HCT116 (cell line): Measurements from ENCODE around the gene RNF32. TPM values are rescaled to one million over a fixed set of nuclear protein-coding genes. Genes with fewer than 3 reads are reported as not detected.

ENCODE experiments used
- ATAC-seq: fragments of 200-7000 bp; cut with Tn5 transposase; 2 replicates; pipeline ENCODE4 v1.9.1; 2020; ENCODE audit warnings: mild to moderate bottlenecking, moderate library complexity
- BruUV-seq: library from RNA; stranded (reverse); fragments of 400-500 nt; replicated peaks from 2 replicates; lab custom pipeline; 2021; lab: Mats Ljungman, UMichigan
- CTCF ChIA-PET: fragments of 300-600 bp; sonication (Branson Sonifier 250); formaldehyde crosslinking; loops from one replicate; lab custom pipeline; 2021; ENCODE audit warnings: antibody characterized with exemption; lab: Charles Lee
- POLR2A ChIA-PET: fragments of 300-600, 350-600 bp; sonication (Branson Sonifier 250); formaldehyde crosslinking; loops from one replicate; lab custom pipeline; 2021; ENCODE audit warnings: antibody characterized with exemption; lab: Charles Lee
- RAD21 ChIA-PET, 2 experiments: fragments of 300-600 bp; sonication (Branson Sonifier 250); formaldehyde crosslinking; loops; one replicate each; lab custom pipeline; 2023; ENCODE audit warnings: low total read pairs in 2 of 2; ENCODE audit not compliant: uncharacterized antibody in 2 of 2, unreplicated experiment in 2 of 2, low non-redundant PET in 1 of 2; lab: Charles Lee
- DNase-seq: peaks from one replicate; pipeline ENCODE4 v3.0.0-alpha.2; 2010; ENCODE audit warnings: low read depth, low spot score
- H2AFZ ChIP-seq: fragments of 200-600 bp; shearing (Covaris generic), sonication (generic); 2 replicates; pipeline ENCODE4 v1.6.1; 2017; ENCODE audit warnings: low read depth, mixed run types, mixed read lengths, antibody characterized with exemption, low read length; ENCODE audit not compliant: poor library complexity, severe bottlenecking
- H3K27ac ChIP-seq: 2 replicates; pipeline ENCODE4 v1.5.1; 2012; ENCODE audit warnings: low read depth, low read length
- H3K27me3 ChIP-seq: fragments of 200-600 bp; sonication (generic); 2 replicates; pipeline ENCODE4 v1.6.1; 2016; ENCODE audit warnings: mixed run types, low read length, mixed read lengths; ENCODE audit not compliant: insufficient read depth
- H3K36me3 ChIP-seq, 2 experiments: fragments of 200-500 bp in 1 of 2; fragments of 200-600 bp in 1 of 2; sonication (Bioruptor generic) in 1 of 2; sonication (generic) in 1 of 2; 2 replicates each; pipeline versions ENCODE4 v1.5.1 to v1.6.1; 2014 to 2016; ENCODE audit warnings: low read length in 2 of 2, inconsistent platforms in 1 of 2, mixed read lengths in 1 of 2, mixed run types in 1 of 2; ENCODE audit not compliant: insufficient read depth in 2 of 2, control insufficient read depth in 1 of 2
- H3K4me1 ChIP-seq, 2 experiments: fragments of 200-600 bp in 1 of 2; sonication (generic) in 1 of 2; 2 replicates each; pipeline versions ENCODE4 v1.5.1 to v1.6.1; 2012 to 2017; ENCODE audit warnings: low read length in 2 of 2, inconsistent platforms in 1 of 2, mild to moderate bottlenecking in 1 of 2, mixed read lengths in 1 of 2, mixed run types in 1 of 2, moderate library complexity in 1 of 2; ENCODE audit not compliant: insufficient read depth in 2 of 2, control insufficient read depth in 1 of 2
- H3K4me2 ChIP-seq: fragments of 200-600 bp; sonication (generic); 2 replicates; pipeline ENCODE4 v1.6.1; 2017; ENCODE audit warnings: mixed run types, low read length, mixed read lengths
- H3K4me3 ChIP-seq, 2 experiments: fragments of 200-600 bp in 1 of 2; sonication (generic) in 1 of 2; replicated peaks in 1 of 2; 2 replicates each; pipeline ENCODE4 v1.5.1; 2011 to 2016; ENCODE audit warnings: low read length in 2 of 2, control low read depth in 1 of 2, low read depth in 1 of 2, mild to moderate bottlenecking in 1 of 2, mixed read lengths in 1 of 2, mixed run types in 1 of 2
- H3K79me2 ChIP-seq: fragments of 200-600 bp; sonication (generic); 2 replicates; pipeline ENCODE4 v1.6.1; 2017; ENCODE audit warnings: mild to moderate bottlenecking, mixed run types, low read length, moderate library complexity, mixed read lengths; ENCODE audit not compliant: insufficient read depth
- H3K9ac ChIP-seq: fragments of 200-600 bp; sonication (generic); 2 replicates; pipeline ENCODE4 v1.6.1; 2016; ENCODE audit warnings: low read length, mixed read lengths
- H3K9me2 ChIP-seq: fragments of 200-600 bp; sonication (generic), shearing (Covaris generic); 2 replicates; pipeline ENCODE4 v1.6.1; 2017; ENCODE audit warnings: mixed run types, mild to moderate bottlenecking, moderate library complexity; ENCODE audit not compliant: insufficient read depth
- H3K9me3 ChIP-seq, 2 experiments: fragments of 200-500 bp in 1 of 2; fragments of 200-600 bp in 1 of 2; sonication (Bioruptor generic) in 1 of 2; sonication (generic) in 1 of 2; 2 replicates each; pipeline ENCODE4 v1.6.1; 2014 to 2017; ENCODE audit warnings: low read length in 2 of 2, mixed read lengths in 2 of 2, inconsistent platforms in 1 of 2, low read depth in 1 of 2, mild to moderate bottlenecking in 1 of 2, mixed run types in 1 of 2, moderate library complexity in 1 of 2; ENCODE audit not compliant: control insufficient read depth in 1 of 2, insufficient read depth in 1 of 2
- H4K20me1 ChIP-seq: fragments of 200-600 bp; sonication (generic), shearing (Covaris generic); 2 replicates; pipeline ENCODE4 v1.6.1; 2017; ENCODE audit warnings: mixed run types, mild to moderate bottlenecking, moderate library complexity; ENCODE audit not compliant: insufficient read depth
- CBX3 ChIP-seq: IDR thresholded peaks from 2 replicates; pipeline ENCODE4 v1.6.1; 2012; ENCODE audit warnings: low read depth
- EGR1 ChIP-seq: IDR thresholded peaks from 2 replicates; pipeline ENCODE4 v1.6.1; 2012; ENCODE audit warnings: low read depth
- ELF1 ChIP-seq: IDR thresholded peaks from 2 replicates; pipeline ENCODE4 v1.6.1; 2012; ENCODE audit warnings: low read depth, borderline replicate concordance
- EZH2 ChIP-seq: fragments of 200-600 bp; sonication (generic); IDR thresholded peaks from 2 replicates; pipeline ENCODE4 v1.6.1; 2017; ENCODE audit warnings: antibody characterized with exemption, mixed run types
- FOSL1 ChIP-seq: IDR thresholded peaks from 2 replicates; pipeline ENCODE4 v1.6.1; 2012; ENCODE audit warnings: low read depth
- JUND ChIP-seq: IDR thresholded peaks from 2 replicates; pipeline ENCODE4 v1.6.1; 2012
- POLR2A ChIP-seq: IDR thresholded peaks from 2 replicates; pipeline ENCODE4 v1.7.0; 2011; ENCODE audit warnings: borderline replicate concordance; ENCODE audit not compliant: insufficient read depth, insufficient read length; ENCODE audit errors: extremely low read depth
- POLR2AphosphoS5 ChIP-seq: IDR thresholded peaks from 2 replicates; pipeline ENCODE4 v1.6.1; 2011; ENCODE audit warnings: mild to moderate bottlenecking, low read depth, low read length, moderate library complexity
- RAD21 ChIP-seq: IDR thresholded peaks from 2 replicates; pipeline ENCODE4 v1.6.1; 2012; ENCODE audit warnings: low read depth, mild to moderate bottlenecking
- SIN3A ChIP-seq: IDR thresholded peaks from 2 replicates; pipeline ENCODE4 v1.6.1; 2012; ENCODE audit warnings: low read depth
- SP1 ChIP-seq: IDR thresholded peaks from 2 replicates; pipeline ENCODE4 v1.6.1; 2012; ENCODE audit warnings: low read depth
- SRF ChIP-seq: IDR thresholded peaks from 2 replicates; pipeline ENCODE4 v1.6.1; 2012; ENCODE audit warnings: low read depth
- YY1 ChIP-seq: IDR thresholded peaks from 2 replicates; pipeline ENCODE4 v1.6.1; 2011; ENCODE audit warnings: low read length, low read depth, moderate library complexity, mild to moderate bottlenecking; ENCODE audit not compliant: insufficient replicate concordance; ENCODE audit errors: extremely low read depth
- ZFX ChIP-seq: fragments of 450-650 bp; IDR thresholded peaks from 2 replicates; pipeline ENCODE4 v1.6.1; 2017
- intact Hi-C: fragments of 100-400 bp; cut with micrococcal nuclease; formaldehyde crosslinking; loops from 2 replicates; pipeline ENCODE4 v1.10.0; 2022
- total RNA-seq: library from RNA; stranded (reverse); gene quantifications from one replicate; pipeline ENCODE4 v1.2.1, GENCODE V29; 2021; ENCODE audit not compliant: unreplicated experiment
- TF ChIP-seq, protein P1 (sequence below), 3 experiments: fragments of 200-600 bp in 1 of 3; sonication (generic) in 1 of 3; IDR thresholded peaks in 2 of 3; conservative IDR thresholded peaks in 1 of 3; 2 replicates each; pipeline ENCODE4 v1.5.1; 2012 to 2017; ENCODE audit warnings: low read depth in 2 of 3, low read length in 2 of 3, antibody characterized with exemption in 1 of 3, borderline replicate concordance in 1 of 3, control low read depth in 1 of 3, mild to moderate bottlenecking in 1 of 3, mixed read lengths in 1 of 3, mixed run types in 1 of 3, moderate library complexity in 1 of 3; ENCODE audit not compliant: insufficient read depth in 1 of 3
- TF ChIP-seq, protein P2 (sequence below): IDR thresholded peaks from 2 replicates; pipeline ENCODE4 v1.6.1; 2012; ENCODE audit warnings: low read depth
- TF ChIP-seq, protein P3 (sequence below): IDR thresholded peaks from 2 replicates; pipeline ENCODE4 v1.6.1; 2012
- TF ChIP-seq, protein P4 (sequence below): IDR thresholded peaks from 2 replicates; pipeline ENCODE4 v1.6.1; 2012

The RNF32 gene
- total RNA-seq, 1 experiment from 2014 or later: 3.4 TPM

DNA sequence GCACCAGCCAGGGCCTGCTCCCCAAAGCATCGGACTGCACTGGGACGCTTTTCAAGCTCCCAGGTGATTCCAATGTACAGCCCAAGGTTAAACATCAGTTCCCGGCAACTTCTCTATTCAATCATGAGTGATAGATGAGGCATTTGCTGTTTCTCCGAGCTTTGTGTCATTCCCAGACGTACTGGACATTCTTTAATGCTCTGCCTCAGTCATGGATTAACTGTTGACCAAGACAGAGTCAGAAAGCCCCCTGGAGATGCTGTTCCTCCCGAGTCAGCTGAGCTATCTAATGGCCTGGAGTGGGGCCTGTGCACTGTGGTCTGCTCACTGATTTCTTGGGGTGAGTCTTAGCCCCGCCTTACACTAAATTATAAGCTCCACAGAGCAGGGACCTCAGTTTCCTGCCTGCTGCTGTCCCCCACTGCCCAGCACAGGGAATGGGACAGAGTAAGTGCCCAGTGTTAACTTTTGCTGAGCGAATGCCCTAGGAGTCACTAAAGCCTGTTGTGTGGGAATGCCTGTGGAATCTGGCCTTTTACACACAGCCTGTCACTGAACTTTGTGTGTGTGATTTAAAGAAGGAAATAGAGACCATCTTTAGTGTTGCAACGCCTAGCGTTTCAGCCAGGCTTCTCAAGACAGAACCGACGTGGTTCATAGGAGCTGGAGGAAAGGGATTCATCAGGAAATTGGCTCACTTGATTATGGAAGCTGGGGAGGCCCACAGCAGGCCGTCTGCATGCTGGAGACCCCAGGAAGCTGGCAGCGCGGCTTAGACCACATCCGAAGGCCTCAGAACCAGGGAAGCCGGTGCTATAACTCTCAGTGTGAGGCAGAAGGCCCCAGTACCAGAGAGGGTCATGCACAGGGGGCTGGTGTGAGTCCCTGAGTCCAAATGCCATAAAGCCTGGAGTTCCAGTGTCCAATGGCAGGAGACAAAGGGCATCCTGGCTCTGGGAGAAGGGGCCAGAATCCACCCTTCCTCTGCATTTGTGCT is 29.3 kb upstream of the RNF32 start:
- no peak overlapping the region for H3K27ac ChIP-seq
- intact Hi-C loops: no loop called here
- ATAC-seq (no peak), DNase-seq (no peak)
- no peaks in the 10 kb centered on the region for H3K27me3 ChIP-seq
- H3K4me3 ChIP-seq: no peak overlapping the region
- no peaks in the 10 kb centered on the region for H3K9me2 ChIP-seq
- ChIA-PET CTCF (no interaction called here), POLR2A (no interaction called here), RAD21 (no interaction called here)
- no peak overlapping the region for H3K4me2 ChIP-seq
- H2AFZ ChIP-seq: no peak overlapping the region
- no peaks in the 10 kb centered on the region for H4K20me1 ChIP-seq
- H3K79me2 ChIP-seq: no peaks in the 10 kb centered on the region
- no peaks in the 10 kb centered on the region for H3K36me3 ChIP-seq
- H3K9me3 ChIP-seq: no peaks in the 10 kb centered on the region
- H3K9ac ChIP-seq: no peak overlapping the region
- H3K4me1 ChIP-seq: no peaks in the 10 kb centered on the region
- BruUV-seq: no TSS peak
- TF ChIP-seq EGR1 (no peak), ELF1 (no peak), FOSL1 (no peak), JUND (no peak), YY1 (no peak), SIN3A (no peak), CBX3 (no peak), ZFX (no peak), EZH2 (no peak), RAD21 (no peak), POLR2A (no peak), SP1 (no peak), SRF (no peak), POLR2AphosphoS5 (no peak)
- TF ChIP-seq, protein P1, sequence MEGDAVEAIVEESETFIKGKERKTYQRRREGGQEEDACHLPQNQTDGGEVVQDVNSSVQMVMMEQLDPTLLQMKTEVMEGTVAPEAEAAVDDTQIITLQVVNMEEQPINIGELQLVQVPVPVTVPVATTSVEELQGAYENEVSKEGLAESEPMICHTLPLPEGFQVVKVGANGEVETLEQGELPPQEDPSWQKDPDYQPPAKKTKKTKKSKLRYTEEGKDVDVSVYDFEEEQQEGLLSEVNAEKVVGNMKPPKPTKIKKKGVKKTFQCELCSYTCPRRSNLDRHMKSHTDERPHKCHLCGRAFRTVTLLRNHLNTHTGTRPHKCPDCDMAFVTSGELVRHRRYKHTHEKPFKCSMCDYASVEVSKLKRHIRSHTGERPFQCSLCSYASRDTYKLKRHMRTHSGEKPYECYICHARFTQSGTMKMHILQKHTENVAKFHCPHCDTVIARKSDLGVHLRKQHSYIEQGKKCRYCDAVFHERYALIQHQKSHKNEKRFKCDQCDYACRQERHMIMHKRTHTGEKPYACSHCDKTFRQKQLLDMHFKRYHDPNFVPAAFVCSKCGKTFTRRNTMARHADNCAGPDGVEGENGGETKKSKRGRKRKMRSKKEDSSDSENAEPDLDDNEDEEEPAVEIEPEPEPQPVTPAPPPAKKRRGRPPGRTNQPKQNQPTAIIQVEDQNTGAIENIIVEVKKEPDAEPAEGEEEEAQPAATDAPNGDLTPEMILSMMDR (IDR thresholded peaks at IDR 0.05 in 2 of 3, conservative IDR thresholded peaks at IDR 0.05 in 1 of 3; ENCODE audit: borderline replicate concordance in 1 of 3, insufficient read depth in 1 of 3, low read depth in 2 of 3, low read length in 2 of 3): no peak
- TF ChIP-seq, protein P2, sequence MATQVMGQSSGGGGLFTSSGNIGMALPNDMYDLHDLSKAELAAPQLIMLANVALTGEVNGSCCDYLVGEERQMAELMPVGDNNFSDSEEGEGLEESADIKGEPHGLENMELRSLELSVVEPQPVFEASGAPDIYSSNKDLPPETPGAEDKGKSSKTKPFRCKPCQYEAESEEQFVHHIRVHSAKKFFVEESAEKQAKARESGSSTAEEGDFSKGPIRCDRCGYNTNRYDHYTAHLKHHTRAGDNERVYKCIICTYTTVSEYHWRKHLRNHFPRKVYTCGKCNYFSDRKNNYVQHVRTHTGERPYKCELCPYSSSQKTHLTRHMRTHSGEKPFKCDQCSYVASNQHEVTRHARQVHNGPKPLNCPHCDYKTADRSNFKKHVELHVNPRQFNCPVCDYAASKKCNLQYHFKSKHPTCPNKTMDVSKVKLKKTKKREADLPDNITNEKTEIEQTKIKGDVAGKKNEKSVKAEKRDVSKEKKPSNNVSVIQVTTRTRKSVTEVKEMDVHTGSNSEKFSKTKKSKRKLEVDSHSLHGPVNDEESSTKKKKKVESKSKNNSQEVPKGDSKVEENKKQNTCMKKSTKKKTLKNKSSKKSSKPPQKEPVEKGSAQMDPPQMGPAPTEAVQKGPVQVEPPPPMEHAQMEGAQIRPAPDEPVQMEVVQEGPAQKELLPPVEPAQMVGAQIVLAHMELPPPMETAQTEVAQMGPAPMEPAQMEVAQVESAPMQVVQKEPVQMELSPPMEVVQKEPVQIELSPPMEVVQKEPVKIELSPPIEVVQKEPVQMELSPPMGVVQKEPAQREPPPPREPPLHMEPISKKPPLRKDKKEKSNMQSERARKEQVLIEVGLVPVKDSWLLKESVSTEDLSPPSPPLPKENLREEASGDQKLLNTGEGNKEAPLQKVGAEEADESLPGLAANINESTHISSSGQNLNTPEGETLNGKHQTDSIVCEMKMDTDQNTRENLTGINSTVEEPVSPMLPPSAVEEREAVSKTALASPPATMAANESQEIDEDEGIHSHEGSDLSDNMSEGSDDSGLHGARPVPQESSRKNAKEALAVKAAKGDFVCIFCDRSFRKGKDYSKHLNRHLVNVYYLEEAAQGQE: no peak
- TF ChIP-seq, protein P3, sequence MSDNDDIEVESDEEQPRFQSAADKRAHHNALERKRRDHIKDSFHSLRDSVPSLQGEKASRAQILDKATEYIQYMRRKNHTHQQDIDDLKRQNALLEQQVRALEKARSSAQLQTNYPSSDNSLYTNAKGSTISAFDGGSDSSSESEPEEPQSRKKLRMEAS: no peak
- TF ChIP-seq, protein P4, sequence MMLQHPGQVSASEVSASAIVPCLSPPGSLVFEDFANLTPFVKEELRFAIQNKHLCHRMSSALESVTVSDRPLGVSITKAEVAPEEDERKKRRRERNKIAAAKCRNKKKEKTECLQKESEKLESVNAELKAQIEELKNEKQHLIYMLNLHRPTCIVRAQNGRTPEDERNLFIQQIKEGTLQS: no peak
